GM19467 (cell line): Measurements from ENCODE around the gene INO80D.
"Not testable (repeated sequence)": the region's sequence is repeated elsewhere in the genome, so short reads cannot be mapped to it uniquely, and the experiment has no call there.

ENCODE experiments used
- ATAC-seq: cut with Tn5 transposase; IDR thresholded peaks from one replicate; pipeline ENCODE4 v1.9.1; 2021; ENCODE audit warnings: mild to moderate bottlenecking, moderate library complexity; ENCODE audit not compliant: unreplicated experiment

INO80D gene

DNA sequence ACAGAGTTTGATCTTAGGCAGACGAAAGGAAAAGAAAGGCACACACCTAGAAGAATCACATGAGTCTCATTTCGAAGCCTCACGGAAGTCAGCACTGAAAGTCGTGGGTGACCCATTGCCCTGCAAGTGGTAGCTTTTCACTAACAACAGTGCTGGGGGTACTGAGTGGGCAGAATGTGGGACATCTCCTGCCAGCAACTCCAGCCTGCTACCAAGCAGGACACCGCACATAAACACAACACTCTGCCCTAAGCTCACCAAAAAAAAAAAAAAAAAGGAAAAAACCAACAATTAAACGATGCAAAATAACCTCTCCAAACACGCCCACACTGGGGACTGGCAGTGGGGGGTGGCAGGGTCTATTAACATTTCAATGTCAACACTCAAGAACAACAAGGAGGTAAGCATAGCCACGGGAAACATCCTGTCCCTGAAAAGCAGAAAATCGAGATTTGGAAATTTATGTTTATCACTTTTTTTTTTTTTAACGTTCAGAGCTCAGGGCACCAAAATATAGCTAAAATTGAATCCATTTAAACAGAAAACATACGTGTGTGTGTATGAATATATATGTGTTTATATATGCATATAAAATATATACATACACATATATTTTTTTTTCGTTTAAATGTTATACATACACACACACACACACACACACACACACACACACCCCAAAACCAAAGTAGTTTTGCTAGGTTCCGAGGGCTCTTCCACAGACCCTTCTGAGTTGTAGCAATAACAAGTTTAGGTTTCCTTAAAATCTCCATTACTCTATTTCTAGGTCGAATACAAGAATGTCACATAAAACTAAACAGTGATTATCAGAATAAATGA lies 2.2 kb downstream of the INO80D start:
- no peak for ATAC-seq

DNA sequence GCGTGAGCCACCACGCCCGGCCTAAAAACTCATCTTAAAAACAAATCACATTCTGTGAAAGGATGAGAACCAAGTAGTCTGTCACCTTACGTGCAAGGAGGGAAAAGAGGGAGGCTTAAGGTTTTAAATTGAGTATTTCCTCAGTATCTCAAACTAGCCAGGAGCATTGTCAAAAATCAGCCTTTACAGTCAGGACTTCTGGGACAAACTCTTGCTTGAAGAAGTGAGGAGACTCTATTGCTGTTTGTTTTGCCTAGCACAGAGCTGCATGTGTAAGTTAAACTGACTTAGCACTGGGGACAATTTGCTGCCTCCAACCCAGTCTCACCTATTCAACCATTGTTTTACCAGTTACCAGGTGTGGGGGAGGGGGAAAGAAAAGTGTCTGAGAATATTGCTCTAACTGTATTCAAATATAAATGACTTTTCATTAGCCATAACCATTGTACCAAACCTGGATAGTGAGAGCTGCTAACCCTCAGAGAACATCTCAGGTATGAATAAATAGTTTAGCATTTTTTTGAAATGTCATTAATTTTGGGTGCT lies 3.6 kb downstream of the INO80D start:
- no peak for ATAC-seq

DNA sequence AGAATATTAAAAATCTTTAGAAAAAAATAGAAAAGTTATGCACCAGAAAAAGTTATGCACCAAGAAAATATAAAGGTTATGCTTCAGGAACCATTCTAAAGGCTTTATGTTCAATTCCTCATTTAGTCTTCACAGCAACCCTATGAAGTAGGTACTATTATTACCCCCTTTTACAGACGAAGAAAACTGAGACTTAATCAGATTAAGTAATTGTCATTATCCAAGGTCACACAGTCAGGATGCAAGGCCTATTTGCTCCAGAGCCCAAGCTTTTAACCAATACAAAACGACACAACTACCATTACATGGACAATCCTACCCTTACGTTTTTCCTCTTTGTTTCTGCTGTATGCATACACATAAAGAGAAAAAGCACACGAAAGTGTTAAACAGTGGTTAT lies 5.0 kb downstream of the INO80D start:
- no peak for ATAC-seq

DNA sequence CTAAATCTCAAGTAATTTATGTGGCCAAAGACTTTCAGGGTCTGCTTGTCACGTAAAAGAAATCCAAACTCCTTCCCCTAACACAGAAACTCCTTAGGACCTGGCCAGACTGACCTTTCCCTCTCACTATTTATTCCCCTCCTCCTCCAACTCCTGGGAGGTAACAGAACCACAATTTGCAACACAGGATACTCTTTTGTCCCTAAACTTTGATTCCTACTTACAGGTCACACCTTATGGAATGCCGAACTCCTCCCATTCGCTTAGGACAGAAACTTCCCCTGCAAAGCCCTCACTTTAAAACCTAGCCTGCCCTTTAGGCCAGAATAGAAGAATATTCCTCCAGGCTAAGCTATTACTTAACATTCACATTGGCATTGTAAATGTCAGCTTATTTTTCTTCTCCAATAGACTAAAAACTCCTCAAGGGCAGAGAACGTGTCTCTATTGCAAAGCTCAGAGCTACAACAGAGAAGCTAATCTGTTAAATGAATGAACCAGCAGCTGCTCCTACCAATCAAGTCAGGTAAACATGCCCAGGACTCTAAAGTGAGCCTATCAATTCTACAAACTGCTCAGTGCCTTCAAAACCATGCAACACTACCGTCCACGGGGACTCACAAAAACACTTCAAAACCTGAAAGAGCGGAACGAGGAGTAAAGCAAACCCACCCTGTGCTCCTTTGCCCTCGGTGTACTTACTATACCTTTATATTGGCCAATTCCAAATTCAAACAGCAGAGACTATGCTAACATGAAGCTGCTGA lies 6.1 kb downstream of the INO80D start:
- no peak for ATAC-seq

DNA sequence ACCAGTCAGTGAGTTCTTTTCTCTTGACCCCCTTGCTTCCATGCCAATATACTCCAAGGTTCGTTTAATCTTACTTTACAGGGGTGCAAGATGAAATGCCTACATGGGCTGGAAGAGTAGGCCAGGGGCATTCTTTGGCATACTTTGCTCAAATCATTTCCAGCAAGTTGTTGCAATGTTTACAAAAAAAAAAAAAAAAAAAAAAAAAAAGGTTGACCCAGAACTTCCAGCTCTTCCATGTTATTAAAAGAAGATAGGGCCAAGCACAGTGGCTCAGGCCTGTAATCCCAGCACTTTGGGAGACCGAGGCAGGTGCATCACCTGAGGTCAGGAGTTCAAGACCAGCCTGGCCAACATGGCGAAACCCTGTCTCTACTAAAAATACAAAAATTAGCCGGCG lies 8.1 kb downstream of the INO80D start:
- ATAC-seq = not testable (repeated sequence)

DNA sequence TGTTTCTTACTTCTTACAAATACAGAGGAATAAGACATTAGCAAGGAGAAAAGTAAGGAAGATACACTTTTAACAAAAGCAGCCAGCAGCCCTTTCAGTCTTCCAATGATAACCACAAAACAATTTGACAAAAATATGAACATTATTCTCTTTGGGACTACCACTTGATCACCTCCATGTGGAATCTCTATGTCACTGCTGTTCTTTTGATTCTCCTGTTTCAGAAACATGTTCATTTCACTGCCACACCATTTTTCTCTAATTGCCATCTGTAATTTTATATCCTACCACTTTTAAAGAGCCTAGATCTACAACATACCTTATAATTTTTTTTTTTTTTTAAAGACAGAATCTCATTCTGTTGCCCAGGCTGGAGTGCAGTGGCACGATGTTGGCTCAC lies 10.9 kb downstream of the INO80D start:
- no peak for ATAC-seq

DNA sequence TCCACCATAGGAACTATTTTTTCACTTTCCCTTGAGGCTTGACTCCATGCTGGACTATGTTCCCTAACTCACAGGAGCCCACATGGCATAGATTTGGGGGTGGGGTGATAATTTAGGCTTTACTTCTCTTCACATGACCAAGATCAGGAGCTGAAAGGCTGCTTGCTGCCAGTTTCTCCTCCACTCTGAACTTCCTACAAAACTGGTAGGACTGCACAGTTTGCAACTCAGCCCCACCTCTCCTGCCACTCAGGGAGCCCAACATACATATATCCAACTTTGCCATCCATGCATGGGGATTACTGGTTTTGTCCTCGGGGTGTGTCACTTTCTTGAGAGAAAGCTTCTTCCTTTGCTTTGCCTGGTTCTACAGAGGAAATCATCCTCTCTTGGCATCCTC lies 14.2 kb downstream of the INO80D start:
- no peak for ATAC-seq

DNA sequence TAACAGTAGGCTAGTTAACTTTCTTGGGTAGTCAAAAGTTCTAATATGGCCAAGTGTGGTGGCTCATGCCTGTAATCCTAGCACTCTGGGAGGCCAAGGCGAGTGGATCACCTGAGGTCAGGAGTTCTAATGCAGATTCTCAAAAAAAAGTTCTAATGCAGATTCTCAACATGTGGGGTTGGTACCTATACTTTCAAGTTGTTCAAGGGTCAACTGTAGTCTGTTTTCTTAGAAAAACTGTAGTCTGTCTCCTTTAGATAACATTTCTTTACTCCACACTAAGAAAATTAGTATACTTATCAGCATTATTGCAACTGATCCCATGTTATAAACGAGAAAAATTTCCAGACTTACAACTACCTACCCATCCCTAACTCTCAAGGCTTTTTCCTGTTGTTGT lies 16.6 kb downstream of the INO80D start:
- ATAC-seq = no peak

DNA sequence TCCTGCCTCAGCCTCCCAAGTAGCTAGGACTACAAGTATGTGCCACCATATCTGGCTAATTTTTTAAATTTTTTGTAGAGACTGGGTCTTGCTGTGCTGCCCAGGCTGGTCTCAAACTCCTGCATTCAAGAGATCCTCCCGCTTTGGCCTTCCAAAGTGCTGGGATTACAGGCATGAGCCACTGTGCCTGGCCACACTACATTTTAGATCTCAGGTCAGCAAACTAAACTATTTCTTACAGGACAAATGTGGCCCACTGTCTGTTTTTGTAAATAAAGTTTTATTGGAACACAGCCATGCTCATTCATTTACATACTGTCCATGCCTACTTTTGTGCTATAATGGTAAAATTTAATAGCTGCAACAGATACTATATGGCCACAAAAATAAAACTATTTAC lies 17.8 kb downstream of the INO80D start:
- no peak for ATAC-seq

DNA sequence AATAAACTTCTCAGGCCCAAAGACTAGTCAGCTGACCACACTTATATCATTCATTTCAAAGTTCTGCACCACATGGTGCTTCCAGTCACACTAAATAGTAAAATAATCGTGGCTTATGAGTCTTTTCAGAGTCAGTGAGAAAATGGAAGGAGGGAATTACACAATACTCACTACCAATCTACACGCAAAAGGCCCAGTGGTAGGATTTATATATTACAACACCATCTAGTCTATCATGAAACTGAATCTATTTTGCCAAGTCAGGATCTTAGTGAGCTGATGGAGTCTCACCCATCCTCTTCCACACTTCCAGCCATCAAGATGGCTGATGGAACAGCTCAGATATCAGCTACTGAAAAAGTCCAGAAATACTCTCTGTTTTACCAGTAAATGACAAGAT lies 21.9 kb downstream of the INO80D start:
- no peak for ATAC-seq

DNA sequence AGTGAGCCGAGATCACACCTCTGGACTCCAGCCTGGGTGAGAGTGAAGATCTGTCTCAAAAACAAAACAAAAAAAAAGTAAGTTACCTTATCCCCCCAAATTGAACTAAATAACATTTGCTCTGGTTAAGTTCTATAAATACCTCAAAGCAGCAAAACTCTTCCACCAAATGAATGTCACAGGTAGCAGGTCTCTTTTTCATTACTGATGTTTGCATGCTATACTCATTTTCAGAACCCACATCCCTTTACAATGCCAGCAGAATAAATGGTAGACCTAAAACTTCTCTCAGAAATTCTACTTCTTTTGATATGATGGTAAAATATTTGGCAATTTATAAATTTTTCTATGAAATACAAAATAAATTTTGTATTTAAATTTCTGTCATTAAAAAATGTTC lies 22.3 kb downstream of the INO80D start:
- ATAC-seq = no peak

DNA sequence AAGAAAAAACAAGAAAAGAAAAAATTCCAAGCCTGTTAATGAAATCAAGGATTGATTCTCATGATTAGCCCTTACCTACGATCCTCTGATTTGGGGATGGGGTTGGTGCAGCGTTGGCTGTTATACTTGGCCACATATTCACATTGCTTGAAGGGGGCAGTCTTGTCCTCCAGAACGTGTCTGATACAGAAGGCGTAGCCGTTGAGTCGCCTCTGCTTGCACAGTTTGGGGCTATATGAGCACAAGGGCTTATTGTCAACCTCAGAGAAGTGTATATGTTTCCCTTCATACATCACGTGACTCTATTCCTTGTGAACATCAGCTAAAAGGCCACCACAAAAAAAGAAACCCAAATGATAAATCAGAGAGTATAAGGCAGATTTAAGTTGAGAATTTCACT lies 23.2 kb downstream of the INO80D start:
- ATAC-seq = no peak

DNA sequence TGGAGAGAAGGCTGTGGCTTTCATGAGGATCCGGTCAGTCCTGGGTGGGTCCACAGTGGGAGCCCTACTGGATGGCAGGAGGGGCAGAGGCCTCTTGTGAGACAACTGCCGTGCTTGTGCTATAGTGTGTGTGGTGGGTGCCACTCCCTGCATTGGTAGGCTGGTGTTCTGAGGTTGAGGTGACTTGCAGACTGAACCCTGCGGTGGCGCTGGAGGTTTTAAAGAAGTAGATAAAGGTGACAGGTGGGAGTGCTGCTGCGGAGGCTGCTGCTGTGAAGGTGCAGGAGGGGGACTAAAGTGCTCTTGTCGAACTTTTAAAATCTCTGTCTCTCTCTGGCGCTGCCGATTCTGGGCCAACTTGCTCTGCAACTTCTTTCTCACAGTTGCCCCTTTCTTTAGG lies 29.7 kb downstream of the INO80D start:
- no peak for ATAC-seq

DNA sequence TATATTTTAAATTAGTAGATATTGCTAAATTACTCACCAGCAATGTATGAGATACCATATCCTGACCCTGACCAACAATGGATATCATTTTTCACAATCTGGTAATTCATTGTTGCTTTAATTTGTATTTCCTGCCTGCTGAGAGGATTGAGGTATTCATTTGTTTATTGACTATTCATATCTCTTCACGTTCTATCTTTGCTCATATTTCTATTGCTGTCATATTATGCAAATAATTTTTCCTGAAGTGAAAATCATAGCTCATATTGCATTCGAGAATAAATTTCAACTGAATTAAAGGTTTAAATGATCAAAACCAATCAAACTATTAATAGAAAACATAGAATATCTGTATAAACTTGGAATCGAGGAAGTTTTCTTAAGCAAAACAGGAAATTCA lies 31.0 kb downstream of the INO80D start:
- ATAC-seq = no peak

DNA sequence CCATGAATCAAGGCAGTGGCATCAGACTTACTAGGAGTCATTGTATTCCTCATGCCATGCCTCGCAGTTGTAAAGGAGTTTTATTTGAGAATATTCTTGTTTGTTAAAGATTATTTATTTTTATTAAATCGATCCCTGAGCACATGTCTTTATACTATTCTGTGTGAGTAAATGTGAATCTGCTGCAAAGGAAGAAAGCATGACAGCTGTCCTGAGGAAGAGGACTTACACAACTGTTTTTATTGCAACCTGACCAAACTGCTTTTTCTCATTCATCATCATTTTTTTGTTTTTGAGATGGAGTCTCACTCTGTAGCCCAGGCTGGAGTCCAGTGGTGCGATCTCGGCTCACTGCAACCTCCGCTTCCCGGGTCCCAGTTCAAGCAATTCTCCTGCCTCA lies 34.1 kb downstream of the INO80D start:
- no peak for ATAC-seq

DNA sequence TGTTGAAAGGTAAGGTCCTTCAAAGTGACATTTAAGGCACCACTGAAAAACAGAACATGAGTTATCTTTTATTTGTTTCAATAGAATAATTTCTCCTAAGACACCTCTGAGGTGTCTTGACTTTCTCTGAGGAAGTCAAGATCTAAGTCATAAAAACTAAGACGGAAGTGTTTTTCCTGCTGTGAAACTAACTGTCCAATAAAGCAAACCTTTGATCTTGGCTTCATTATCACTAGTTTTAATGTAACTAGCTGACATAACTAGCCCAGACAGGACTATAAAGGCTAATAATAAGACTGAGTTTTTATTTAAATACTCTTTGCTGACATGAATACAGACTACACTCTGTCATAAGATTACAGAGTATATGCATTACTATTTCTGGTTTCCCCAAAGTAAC lies 36.6 kb downstream of the INO80D start:
- ATAC-seq = no peak

DNA sequence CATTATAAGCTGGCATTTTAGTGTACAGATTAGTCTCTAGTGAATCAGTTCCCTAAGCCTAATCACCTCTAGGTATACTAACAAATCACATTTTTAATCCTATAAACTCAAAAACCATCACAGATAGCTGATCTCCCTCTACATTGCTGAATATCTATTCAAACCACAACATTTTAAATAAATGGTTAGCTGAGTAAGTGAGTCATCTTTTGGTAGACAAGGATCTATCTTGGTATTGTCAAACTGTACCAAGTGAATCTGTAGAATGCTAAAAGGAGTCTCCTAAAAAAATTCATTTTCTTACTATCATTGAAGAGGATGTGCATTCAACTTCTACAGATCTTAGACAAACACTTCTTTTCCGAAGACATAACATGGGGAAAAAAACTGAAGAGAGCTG lies 40.7 kb downstream of the INO80D start:
- ATAC-seq = no peak

DNA sequence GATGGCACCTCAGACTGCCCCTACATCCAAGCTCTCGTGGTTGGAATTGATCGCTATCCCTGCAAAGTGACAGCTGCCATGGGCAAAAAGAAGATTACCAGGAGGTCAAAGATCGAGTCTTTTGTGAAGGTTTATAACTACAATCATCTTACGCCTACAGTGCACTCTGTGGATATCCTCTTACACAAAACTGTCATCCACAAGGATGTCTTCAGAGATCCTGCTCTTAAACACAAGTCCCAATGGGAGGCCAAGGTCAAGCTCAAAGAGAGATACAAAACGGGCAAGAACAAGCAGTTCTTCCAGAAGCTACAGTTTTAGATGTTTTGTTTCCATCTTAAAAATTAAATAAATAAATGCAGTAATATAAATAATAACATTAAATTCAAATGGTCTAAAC lies 45.4 kb downstream of the INO80D start:
- ATAC-seq = no peak

DNA sequence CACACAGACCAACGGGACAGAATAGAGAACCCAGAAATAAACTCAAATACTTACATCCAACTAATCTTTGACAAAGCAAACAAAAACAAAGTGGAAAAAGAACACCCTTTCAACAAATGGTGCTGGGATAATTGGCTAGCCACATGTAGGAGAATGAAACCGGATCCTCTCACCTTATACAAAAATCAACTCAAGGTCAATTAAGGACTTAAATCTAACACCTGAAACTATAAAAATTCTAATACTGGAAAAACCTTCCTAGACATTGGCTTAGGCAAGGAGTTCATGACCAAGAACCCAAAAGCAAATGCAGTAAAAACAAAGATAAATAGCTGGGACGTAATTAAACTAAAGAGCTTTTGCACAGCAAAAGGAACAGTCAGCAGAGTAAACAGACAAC lies 50.6 kb downstream of the INO80D start:
- not testable (repeated sequence) for ATAC-seq

DNA sequence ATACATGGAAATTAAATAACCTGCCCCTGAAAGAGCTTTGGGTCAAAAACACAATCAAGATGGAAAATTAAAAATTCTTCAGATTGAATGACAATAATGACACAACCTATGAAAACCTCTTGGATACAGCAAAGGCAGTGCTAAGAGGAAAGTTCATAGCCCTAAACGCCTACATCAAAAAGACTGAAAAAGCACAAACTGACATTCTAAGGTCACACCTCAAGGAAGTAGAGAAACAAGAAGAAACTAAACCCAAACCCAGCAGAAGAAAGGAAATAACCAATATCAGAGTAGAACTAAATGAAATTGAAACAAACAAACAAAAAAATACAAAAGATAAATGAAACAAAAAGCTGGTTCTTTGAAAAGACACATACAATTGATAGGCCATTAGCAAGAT lies 52.5 kb downstream of the INO80D start:
- not testable (repeated sequence) for ATAC-seq

DNA sequence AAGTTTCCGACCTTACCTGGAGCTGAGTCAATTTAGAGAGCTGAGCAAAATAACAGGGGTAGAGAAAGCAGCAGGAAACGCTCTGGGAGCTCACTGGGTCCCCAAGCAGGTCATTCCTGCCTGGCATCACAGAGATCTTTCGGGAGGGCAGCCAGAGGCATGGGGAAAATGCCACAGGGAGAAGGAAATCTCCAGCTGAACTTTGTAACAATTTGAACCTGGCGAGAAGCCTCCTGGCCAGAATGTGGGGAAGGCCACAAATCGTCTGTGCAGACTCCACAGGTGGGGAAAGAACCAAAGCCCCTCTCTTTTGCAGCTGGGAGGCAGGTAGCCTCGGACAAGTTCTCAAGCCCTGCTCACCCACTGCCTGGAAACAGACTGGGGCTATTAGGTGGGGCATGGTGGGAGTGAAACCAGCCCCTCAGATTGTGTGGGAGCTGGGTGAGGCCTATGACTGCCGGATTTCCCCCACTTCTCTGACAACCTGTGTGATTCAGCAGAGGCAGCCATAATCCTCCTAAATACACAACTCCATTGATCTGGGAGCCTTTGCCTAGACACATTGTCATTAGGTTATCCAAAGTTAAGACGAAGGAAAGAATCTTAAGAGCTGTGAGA lies 53.9 kb downstream of the INO80D start:
- ATAC-seq = no peak
